Esophagus muscularis mucosa (tissue), 4 donors: ENCODE data around the gene GNAS-AS1.

Experiments
- CTCF ChIP-seq, 3 experiments: fragments of 200-600 bp in 2 of 3; fragments of 450-650 bp in 1 of 3; sonication (generic) in 2 of 3; IDR thresholded peaks; one replicate each; pipeline ENCODE4 v1.5.1; 2017 to 2019; ENCODE audit warnings: antibody characterized with exemption in 3 of 3, mild to moderate bottlenecking in 2 of 3, moderate library complexity in 1 of 3
- EP300 ChIP-seq: sonication (generic); formaldehyde crosslinking; IDR thresholded peaks from one replicate; pipeline ENCODE4 v1.6.1; 2017; ENCODE audit warnings: antibody characterized with exemption
- POLR2A ChIP-seq: fragments of 450-650 bp; IDR thresholded peaks from one replicate; pipeline ENCODE4 v1.6.1; 2017; ENCODE audit warnings: antibody characterized with exemption, moderate library complexity, mild to moderate bottlenecking, low read depth

GRCh38 chr20:58854638-58855471 is 4.2 kb upstream of the GNAS-AS1 start:
- TF ChIP-seq EP300 (no peak), CTCF (IDR thresholded peaks at IDR 0.05) (no peak), POLR2A (no peak)
